ENCODE measurements around the gene CYP4F22.
"Not testable (repeated sequence)": the region's sequence is repeated elsewhere in the genome, so short reads cannot be mapped to it uniquely, and the experiment has no call there.

The CYP4F22 gene

GRCh38 chr19:15583346-15583745, 75.0 kb downstream of the CYP4F22 start:
- no peak for DNase-seq

GRCh38 chr19:15584095-15584494, 75.8 kb downstream of the CYP4F22 start:
- DNase-seq: no peak

- peak; percentile 70 for DNase-seq
Observed at GRCh38 chr19:15584541-15585115, 76.3 kb downstream of the CYP4F22 start.

- peak; percentile 89 for DNase-seq
Observed at GRCh38 chr19:15587663-15588062, 79.3 kb downstream of the CYP4F22 start.

- DNase-seq: no peak
Observed at GRCh38 chr19:15588265-15588664, 79.9 kb downstream of the CYP4F22 start.

GRCh38 chr19:15589760-15590451, 81.6 kb downstream of the CYP4F22 start:
- DNase-seq: no peak

- no peak for DNase-seq
Observed at GRCh38 chr19:15591796-15592195, 83.5 kb downstream of the CYP4F22 start.

GRCh38 chr19:15592506-15592905, 84.2 kb downstream of the CYP4F22 start:
- DNase-seq: peak; percentile 13

GRCh38 chr19:15593766-15594165, 85.4 kb downstream of the CYP4F22 start:
- not testable (repeated sequence) for DNase-seq

- peak; percentile 63 for DNase-seq
Observed at GRCh38 chr19:15595069-15595468, 86.7 kb downstream of the CYP4F22 start.
